WTC11 (cell line): Measurements from ENCODE around the gene DHPS. TPM values are rescaled to one million over a fixed set of nuclear protein-coding genes. Genes with fewer than 3 reads are reported as not detected.

ENCODE experiments used
- ATAC-seq: fragments of 200-7000 bp; cut with Tn5 transposase; 2 replicates; pipeline ENCODE4 v1.10.0; 2021; ENCODE audit warnings: mild to moderate bottlenecking, moderate library complexity
- CTCF ChIA-PET: fragments of 300-600 bp; sonication (Branson Sonifier 250); formaldehyde crosslinking; loops from one replicate; lab custom pipeline; 2021; ENCODE audit warnings: antibody characterized with exemption; lab: Charles Lee
- POLR2A ChIA-PET: fragments of 350-600 bp; sonication (Branson Sonifier 250); formaldehyde crosslinking; loops from one replicate; lab custom pipeline; 2021; ENCODE audit warnings: antibody characterized with exemption; lab: Charles Lee
- DNase-seq: peaks from one replicate; pipeline ENCODE4 v3.0.0; 2021; ENCODE audit warnings: low spot score
- H3K27ac Mint-ChIP-seq: 2 replicates; pipeline ENCODE4 v1.8.0; 2021; ENCODE audit warnings: mixed read lengths
- H3K27me3 Mint-ChIP-seq: 2 replicates; pipeline ENCODE4 v1.8.0; 2021; ENCODE audit warnings: low read depth, mild to moderate bottlenecking, moderate library complexity, mixed read lengths
- H3K36me3 Mint-ChIP-seq: 2 replicates; pipeline ENCODE4 v1.8.0; 2021; ENCODE audit warnings: mixed read lengths
- H3K4me1 Mint-ChIP-seq: 2 replicates; pipeline ENCODE4 v1.8.0; 2022; ENCODE audit warnings: mixed read lengths
- H3K4me3 Mint-ChIP-seq: 2 replicates; pipeline ENCODE4 v1.8.0; 2021; ENCODE audit warnings: mild to moderate bottlenecking, moderate library complexity, mixed read lengths
- H3K9me3 Mint-ChIP-seq: 2 replicates; pipeline ENCODE4 v1.8.0; 2021; ENCODE audit warnings: mixed read lengths
- ATF1 ChIP-seq: sonication (generic); formaldehyde crosslinking; IDR thresholded peaks from 2 replicates; pipeline ENCODE4 v1.8.1; 2023; ENCODE audit warnings: mild to moderate bottlenecking, moderate library complexity, missing genetic modification reagents
- CREM ChIP-seq: sonication (generic); formaldehyde crosslinking; IDR thresholded peaks from 2 replicates; pipeline ENCODE4 v1.8.1; 2022; ENCODE audit warnings: mild to moderate bottlenecking, missing genetic modification reagents, moderate library complexity
- FOXK1 ChIP-seq: sonication (generic); formaldehyde crosslinking; IDR thresholded peaks from 2 replicates; pipeline ENCODE4 v1.8.0; 2022; ENCODE audit warnings: mild to moderate bottlenecking, moderate library complexity, missing genetic modification reagents
- FOXP1 ChIP-seq: sonication (generic); formaldehyde crosslinking; IDR thresholded peaks from 2 replicates; pipeline ENCODE4 v1.8.0; 2022; ENCODE audit warnings: missing genetic modification reagents, mild to moderate bottlenecking, moderate library complexity, borderline replicate concordance
- GABPB1 ChIP-seq: sonication (generic); formaldehyde crosslinking; IDR thresholded peaks from 2 replicates; pipeline ENCODE4 v1.8.1; 2023; ENCODE audit warnings: mild to moderate bottlenecking, missing genetic modification reagents
- MYBL2 ChIP-seq: sonication (generic); formaldehyde crosslinking; IDR thresholded peaks from 2 replicates; pipeline ENCODE4 v1.8.1; 2023; ENCODE audit warnings: mild to moderate bottlenecking, moderate library complexity, missing genetic modification reagents
- SMAD3 ChIP-seq: sonication (generic); formaldehyde crosslinking; IDR thresholded peaks from 2 replicates; pipeline ENCODE4 v1.8.0; 2022; ENCODE audit warnings: missing genetic modification reagents, mild to moderate bottlenecking, borderline replicate concordance
- SP1 ChIP-seq: sonication (generic); formaldehyde crosslinking; conservative IDR thresholded peaks from 2 replicates; pipeline ENCODE4 v1.8.1; 2022; ENCODE audit warnings: missing genetic modification reagents
- TEAD4 ChIP-seq: sonication (generic); formaldehyde crosslinking; IDR thresholded peaks from 2 replicates; pipeline ENCODE4 v1.8.0; 2022; ENCODE audit warnings: mild to moderate bottlenecking, missing genetic modification reagents
- ZNF232 ChIP-seq: sonication (generic); formaldehyde crosslinking; IDR thresholded peaks from 2 replicates; pipeline ENCODE4 v1.8.0; 2022; ENCODE audit warnings: mild to moderate bottlenecking, missing genetic modification reagents
- ZNF416 ChIP-seq: fragments of 250-450 bp; sonication (Bioruptor Pico); IDR thresholded peaks from 2 replicates; pipeline ENCODE4 v1.9.0; 2021; ENCODE audit warnings: mild to moderate bottlenecking, inconsistent platforms
- total RNA-seq: library from RNA; stranded (reverse); gene quantifications from 3 replicates; pipeline ENCODE4 v1.2.3, GENCODE V29; 2021
- TF ChIP-seq, protein P1 (sequence below): sonication (generic); formaldehyde crosslinking; IDR thresholded peaks from 2 replicates; pipeline ENCODE4 v1.8.0; 2022; ENCODE audit warnings: mild to moderate bottlenecking, missing genetic modification reagents
- TF ChIP-seq, protein P2 (sequence below): sonication (generic); formaldehyde crosslinking; IDR thresholded peaks from 2 replicates; pipeline ENCODE4 v1.8.0; 2022; ENCODE audit warnings: mild to moderate bottlenecking, missing genetic modification reagents
- TF ChIP-seq, protein P3 (sequence below): fragments of 250-450 bp; sonication (Bioruptor Pico); IDR thresholded peaks from 2 replicates; pipeline ENCODE4 v1.9.0; 2021; ENCODE audit warnings: mild to moderate bottlenecking
- TF ChIP-seq, protein P4 (sequence below): sonication (generic); formaldehyde crosslinking; IDR thresholded peaks from 2 replicates; pipeline ENCODE4 v1.8.0; 2022; ENCODE audit warnings: mild to moderate bottlenecking, missing genetic modification reagents
- TF ChIP-seq, protein P5 (sequence below): sonication (generic); formaldehyde crosslinking; IDR thresholded peaks from 2 replicates; pipeline ENCODE4 v1.8.1; 2023; ENCODE audit warnings: mild to moderate bottlenecking, missing genetic modification reagents, moderate library complexity
- TF ChIP-seq, protein P6 (sequence below): sonication (generic); formaldehyde crosslinking; IDR thresholded peaks from 2 replicates; pipeline ENCODE4 v1.8.1; 2023; ENCODE audit warnings: mild to moderate bottlenecking, missing genetic modification reagents

The DHPS gene
- total RNA-seq, 1 experiment from 2014 or later: 115 TPM

DNA sequence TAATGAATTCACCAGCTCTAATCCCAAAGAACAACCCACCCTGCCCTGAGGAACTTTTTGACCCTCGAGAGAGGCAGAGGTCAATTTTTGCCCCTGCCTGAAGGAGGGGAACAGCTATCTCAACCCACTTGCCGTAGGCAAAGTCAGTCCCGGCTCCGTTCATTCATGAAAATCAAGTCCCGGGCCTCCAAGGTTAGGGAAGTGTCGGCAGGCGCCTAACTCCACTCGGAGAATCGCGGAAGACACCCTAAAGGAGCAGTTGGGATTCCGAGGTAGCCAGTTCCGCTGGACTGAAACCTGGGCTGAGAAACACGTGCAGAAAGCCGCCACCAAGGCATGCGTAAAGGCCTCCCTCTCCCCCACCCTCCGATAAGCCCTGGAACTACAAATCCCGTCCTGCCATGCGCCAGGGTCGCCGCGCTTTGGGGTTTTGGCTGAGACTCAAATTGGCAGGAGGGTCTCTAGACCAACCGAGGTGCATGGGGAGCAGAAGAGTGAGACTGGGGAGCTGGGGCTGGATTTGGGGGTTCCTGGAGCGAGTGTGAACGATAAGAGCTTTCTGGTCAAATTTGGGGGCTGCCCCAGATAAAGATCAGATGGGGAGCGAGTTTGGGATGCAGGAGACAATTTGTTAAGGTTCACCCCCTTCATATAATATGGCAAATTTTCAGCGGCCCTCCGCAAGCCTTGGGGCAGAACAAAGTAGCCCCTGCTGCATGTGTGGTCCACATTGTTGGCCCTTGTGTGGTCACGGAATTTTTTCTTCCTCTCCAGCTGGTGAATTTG lies 42.2 kb upstream of the DHPS start, which contains the start of gene TNPO2:
TNPO2 (minus strand) TSS at position 292 of the 786 bp plus-strand sequence. CDS start 2,955 bp downstream, outside the sequence.
- Mint-ChIP-seq H3K36me3 (peaks cover 10% of the 10 kb centered on the region), H3K4me1 (peaks cover 23% of the 10 kb centered on the region), H3K9me3 (no peaks in the 10 kb centered on the region), H3K27ac (peak within 1 kb of the TSS; percentile 99), H3K27me3 (no peaks in the 10 kb centered on the region), H3K4me3 (peak within 1 kb of the TSS; percentile 93)
- TF ChIP-seq SP1 (CRISPR knock-in tag) (peak; percentile 43; the same call in 1 of the 2 replicates), FOXP1 (CRISPR knock-in tag) (no peak), ZNF416 (CRISPR knock-in tag) (no peak), FOXK1 (CRISPR knock-in tag) (0 out of 2 replicates have a peak, but pooled peaks have one; percentile 18), TEAD4 (CRISPR knock-in tag) (no peak), MYBL2 (peak; percentile 73; the same call in 1 of the 2 replicates), ATF1 (no peak), SMAD3 (peak; percentile 50), ZNF232 (CRISPR knock-in tag) (0 out of 2 replicates have a peak, but pooled peaks have one; percentile 20), CREM (CRISPR knock-in tag) (peak; percentile 39), GABPB1 (CRISPR knock-in tag) (0 out of 2 replicates have a peak, but pooled peaks have one; percentile 21)
- TF ChIP-seq, protein P1, sequence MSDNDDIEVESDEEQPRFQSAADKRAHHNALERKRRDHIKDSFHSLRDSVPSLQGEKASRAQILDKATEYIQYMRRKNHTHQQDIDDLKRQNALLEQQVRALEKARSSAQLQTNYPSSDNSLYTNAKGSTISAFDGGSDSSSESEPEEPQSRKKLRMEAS (CRISPR knock-in tag): peak; percentile 93
- TF ChIP-seq, protein P2, sequence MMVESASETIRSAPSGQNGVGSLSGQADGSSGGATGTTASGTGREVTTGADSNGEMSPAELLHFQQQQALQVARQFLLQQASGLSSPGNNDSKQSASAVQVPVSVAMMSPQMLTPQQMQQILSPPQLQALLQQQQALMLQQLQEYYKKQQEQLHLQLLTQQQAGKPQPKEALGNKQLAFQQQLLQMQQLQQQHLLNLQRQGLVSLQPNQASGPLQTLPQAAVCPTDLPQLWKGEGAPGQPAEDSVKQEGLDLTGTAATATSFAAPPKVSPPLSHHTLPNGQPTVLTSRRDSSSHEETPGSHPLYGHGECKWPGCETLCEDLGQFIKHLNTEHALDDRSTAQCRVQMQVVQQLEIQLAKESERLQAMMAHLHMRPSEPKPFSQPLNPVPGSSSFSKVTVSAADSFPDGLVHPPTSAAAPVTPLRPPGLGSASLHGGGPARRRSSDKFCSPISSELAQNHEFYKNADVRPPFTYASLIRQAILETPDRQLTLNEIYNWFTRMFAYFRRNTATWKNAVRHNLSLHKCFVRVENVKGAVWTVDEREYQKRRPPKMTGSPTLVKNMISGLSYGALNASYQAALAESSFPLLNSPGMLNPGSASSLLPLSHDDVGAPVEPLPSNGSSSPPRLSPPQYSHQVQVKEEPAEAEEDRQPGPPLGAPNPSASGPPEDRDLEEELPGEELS (CRISPR knock-in tag): peak; percentile 49; the same call in 1 of the 2 replicates
- TF ChIP-seq, protein P3, sequence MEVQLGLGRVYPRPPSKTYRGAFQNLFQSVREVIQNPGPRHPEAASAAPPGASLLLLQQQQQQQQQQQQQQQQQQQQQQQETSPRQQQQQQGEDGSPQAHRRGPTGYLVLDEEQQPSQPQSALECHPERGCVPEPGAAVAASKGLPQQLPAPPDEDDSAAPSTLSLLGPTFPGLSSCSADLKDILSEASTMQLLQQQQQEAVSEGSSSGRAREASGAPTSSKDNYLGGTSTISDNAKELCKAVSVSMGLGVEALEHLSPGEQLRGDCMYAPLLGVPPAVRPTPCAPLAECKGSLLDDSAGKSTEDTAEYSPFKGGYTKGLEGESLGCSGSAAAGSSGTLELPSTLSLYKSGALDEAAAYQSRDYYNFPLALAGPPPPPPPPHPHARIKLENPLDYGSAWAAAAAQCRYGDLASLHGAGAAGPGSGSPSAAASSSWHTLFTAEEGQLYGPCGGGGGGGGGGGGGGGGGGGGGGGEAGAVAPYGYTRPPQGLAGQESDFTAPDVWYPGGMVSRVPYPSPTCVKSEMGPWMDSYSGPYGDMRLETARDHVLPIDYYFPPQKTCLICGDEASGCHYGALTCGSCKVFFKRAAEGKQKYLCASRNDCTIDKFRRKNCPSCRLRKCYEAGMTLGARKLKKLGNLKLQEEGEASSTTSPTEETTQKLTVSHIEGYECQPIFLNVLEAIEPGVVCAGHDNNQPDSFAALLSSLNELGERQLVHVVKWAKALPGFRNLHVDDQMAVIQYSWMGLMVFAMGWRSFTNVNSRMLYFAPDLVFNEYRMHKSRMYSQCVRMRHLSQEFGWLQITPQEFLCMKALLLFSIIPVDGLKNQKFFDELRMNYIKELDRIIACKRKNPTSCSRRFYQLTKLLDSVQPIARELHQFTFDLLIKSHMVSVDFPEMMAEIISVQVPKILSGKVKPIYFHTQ (CRISPR knock-in tag): no peak
- TF ChIP-seq, protein P4, sequence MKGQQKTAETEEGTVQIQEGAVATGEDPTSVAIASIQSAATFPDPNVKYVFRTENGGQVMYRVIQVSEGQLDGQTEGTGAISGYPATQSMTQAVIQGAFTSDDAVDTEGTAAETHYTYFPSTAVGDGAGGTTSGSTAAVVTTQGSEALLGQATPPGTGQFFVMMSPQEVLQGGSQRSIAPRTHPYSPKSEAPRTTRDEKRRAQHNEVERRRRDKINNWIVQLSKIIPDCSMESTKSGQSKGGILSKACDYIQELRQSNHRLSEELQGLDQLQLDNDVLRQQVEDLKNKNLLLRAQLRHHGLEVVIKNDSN: peak; percentile 62; the same call in 1 of the 2 replicates
- TF ChIP-seq, protein P5, sequence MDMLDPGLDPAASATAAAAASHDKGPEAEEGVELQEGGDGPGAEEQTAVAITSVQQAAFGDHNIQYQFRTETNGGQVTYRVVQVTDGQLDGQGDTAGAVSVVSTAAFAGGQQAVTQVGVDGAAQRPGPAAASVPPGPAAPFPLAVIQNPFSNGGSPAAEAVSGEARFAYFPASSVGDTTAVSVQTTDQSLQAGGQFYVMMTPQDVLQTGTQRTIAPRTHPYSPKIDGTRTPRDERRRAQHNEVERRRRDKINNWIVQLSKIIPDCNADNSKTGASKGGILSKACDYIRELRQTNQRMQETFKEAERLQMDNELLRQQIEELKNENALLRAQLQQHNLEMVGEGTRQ (CRISPR knock-in tag): peak; percentile 80
- TF ChIP-seq, protein P6, sequence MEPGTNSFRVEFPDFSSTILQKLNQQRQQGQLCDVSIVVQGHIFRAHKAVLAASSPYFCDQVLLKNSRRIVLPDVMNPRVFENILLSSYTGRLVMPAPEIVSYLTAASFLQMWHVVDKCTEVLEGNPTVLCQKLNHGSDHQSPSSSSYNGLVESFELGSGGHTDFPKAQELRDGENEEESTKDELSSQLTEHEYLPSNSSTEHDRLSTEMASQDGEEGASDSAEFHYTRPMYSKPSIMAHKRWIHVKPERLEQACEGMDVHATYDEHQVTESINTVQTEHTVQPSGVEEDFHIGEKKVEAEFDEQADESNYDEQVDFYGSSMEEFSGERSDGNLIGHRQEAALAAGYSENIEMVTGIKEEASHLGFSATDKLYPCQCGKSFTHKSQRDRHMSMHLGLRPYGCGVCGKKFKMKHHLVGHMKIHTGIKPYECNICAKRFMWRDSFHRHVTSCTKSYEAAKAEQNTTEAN (CRISPR knock-in tag): 0 out of 2 replicates have a peak, but pooled peaks have one; percentile 27
- DNase-seq: peak; percentile 89
- ChIA-PET POLR2A (interaction anchor here (1.1 to 5.4 kb wide), 4 partner anchors 12 to 161 kb away, joined by 3 to 44 read pairs (median 4); partner anchors contain the start of genes GET3 and TRIR), CTCF (interaction anchor here (0.8 to 4.4 kb wide), 13 partner anchors 10 to 161 kb away, joined by 3 to 35 read pairs (median 5); no protein-coding TSS in a partner anchor)
- ATAC-seq: peak; percentile 57
